ENCODE results near the gene BMP2K.
"Not testable (repeated sequence)": the region's sequence is repeated elsewhere in the genome, so short reads cannot be mapped to it uniquely, and the experiment has no call there.

Gene BMP2K

DNA sequence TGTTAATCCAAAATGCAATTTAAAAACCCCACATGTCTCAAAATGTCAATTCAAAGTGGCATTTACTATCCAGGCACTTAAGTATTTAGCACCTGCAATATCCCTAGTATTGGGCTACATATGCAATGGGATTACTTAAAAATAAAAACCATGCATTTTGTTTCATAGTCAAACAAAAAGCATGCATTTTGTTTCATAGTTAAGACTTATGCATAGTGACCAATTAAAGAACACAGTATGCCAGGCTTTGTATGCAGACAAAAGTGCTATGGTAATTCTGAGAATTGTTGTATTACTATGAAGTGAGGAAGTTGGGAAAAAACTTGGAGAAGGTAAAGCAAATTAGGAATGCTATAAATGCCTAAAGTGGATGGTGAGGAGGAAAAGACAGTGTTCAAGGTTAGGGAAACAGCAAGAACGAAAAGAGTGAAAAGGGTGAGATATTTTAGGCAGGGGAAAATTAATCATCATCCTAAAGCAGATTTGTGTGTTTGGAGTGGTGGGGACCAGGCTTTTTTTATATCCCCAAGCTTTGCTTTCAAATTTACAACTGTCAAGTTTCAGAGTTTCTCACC, 10.6 kb upstream of the BMP2K start:
- no peak for DNase-seq

DNA sequence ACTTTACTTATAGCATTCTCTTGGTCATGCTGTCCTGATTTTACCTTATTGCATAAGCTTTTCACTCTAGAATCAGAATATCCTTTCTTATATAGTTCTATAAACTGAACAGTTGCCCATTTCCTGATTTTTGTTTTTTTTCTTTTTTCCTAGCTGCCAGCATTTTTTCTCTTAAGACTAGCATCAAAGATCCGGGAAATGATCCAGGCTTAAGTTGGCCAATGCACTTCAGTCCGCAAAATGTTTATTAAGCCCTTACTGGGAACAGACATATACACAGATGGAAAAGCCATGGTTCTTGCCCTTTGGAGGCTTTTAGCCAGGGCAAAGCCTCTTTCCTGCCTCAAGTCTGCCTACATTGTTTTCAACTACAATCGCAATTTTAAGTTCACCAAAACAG, 10.1 kb upstream of the BMP2K start:
- peak; percentile 74 for DNase-seq

DNA sequence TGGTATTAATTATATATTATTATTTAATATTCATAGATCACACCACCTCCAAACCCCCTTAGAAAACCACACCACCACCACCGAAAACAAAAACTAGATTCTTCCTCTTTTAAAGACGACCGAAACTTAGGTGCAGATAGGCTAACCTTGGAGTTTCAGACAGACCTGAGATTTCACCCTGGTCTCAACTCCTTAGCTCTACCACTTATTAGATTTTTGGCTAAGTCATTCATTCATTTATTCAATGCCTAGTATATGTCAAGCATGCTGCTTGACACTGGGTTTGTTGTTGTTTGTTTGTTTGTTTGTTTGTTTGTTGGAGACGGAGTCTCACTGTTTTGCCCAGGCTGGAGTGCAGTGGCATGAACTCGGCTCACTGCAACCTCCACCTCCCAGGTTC, 9.5 kb upstream of the BMP2K start:
- DNase-seq: no peak

DNA sequence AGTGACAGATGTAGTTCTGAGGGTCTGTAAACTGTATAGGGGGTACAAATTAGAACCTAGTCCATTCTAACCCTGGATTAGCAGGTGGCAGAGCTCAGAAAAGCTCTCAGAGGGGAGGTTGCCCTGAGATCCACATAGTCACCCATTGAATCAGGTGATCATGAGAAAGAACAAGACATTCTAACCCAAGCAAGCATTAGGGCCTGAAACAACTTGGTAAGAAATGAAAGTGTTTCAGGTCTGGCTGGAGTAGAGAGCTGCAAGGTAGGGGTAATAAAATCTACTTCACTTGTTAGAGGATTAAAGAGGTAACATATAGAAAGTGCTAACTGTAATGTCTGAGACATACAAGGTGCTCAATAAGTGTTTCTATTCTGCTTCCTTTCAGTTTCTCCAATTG, 8.8 kb upstream of the BMP2K start:
- no peak for DNase-seq

DNA sequence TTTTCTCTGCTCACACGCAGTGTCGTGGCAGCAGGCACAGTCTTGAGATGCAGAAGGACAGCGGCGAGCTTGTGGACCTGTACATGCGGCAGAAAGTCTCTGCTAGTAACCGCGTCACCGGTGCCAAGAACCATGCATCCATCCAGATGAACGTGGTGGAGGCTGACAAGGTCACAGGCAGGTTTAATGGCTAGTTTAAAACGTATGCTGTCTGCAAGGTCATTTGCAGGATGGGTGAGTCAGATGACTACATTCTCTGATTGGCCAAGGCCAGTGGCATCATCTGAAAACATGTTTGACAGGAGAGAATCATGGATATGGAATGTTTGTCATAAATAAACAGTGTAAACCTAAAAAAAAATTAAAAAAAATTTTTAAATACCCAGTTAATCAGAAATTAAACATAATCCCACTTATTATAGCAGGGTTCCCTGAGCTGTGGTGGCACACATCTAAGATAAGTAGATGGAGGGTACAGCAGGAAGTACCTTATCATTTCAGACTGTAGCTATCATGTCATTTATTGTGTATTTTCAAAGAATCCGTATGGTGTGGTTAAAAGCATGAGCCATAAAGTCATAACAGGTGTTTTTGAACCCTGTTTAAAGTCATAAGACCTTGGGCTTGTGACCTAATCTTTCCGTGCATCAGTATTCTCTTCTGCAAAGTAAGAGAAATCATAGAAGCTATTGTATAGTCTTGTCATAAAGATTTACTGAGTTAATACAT, 7.5 kb upstream of the BMP2K start:
- peak; percentile 36 for DNase-seq

DNA sequence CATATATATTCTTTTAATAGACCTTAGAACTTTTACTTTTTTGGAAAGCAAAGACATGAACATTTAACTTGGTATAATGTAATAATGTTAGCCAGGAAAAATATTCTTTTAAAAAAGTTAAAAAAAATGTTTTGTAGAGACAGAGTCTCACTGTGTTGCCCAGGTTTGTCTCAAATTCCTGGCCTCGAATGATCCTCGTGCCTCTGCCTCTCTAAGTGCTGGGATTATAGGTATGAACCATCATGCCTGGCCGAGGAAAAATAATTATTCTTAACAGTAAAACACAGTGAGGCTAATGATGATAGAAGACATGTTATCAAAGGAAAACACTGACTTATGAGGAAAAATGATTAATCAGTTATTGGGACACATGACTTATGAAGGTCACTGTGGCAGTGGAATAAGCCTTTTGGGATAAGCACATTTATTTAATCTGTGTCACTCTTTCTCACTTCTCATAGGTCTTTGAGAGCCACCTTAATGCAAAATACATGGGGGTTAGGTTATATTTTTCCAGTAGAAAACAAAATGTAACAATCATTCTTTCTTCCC, 6.0 kb upstream of the BMP2K start:
- DNase-seq: no peak

DNA sequence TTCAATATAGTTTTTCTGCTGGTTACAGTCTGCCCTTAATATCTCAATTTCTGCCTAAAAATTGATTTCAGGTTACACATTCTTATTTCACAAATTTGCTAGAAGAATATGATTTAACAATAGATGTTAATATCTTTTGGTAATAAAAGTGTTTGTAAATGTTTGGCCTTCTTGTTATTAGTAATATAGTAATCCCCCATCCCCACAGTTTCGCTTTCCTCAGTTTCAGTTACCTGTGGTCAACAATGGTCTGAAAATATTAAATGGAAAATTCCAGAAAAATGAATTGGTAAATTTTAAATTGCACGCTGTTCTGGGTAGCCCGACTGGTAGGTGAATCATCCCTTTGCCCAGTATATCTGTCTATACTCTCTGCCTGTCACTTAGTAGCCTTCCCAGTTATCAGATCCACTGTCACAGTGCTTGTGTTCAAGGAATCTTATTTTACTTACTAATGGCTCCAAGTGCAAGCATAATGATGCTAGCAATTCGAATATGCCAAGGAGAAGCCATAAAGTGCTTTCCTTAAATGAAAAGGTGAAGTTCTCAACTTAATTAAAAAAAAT, 3.5 kb upstream of the BMP2K start:
- DNase-seq: no peak

DNA sequence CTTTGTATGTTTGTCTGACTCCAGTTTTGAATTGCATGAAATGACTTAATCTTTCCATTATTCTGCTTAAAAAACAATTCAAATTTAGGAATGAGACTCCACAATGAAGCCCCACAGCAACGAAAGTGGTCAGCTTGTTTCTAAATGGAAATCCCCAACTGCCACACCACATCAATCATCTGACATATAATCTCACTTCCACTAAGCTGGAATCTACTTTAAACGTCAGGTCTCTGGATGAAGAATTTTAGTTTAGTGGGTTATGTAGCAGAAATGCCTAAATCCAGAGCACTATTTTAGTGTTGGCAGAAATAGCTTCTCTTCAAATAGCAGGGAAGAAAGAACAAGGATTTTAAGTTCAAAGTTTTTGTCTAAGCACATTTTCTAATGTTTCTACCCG, 1.7 kb upstream of the BMP2K start:
- DNase-seq: no peak

DNA sequence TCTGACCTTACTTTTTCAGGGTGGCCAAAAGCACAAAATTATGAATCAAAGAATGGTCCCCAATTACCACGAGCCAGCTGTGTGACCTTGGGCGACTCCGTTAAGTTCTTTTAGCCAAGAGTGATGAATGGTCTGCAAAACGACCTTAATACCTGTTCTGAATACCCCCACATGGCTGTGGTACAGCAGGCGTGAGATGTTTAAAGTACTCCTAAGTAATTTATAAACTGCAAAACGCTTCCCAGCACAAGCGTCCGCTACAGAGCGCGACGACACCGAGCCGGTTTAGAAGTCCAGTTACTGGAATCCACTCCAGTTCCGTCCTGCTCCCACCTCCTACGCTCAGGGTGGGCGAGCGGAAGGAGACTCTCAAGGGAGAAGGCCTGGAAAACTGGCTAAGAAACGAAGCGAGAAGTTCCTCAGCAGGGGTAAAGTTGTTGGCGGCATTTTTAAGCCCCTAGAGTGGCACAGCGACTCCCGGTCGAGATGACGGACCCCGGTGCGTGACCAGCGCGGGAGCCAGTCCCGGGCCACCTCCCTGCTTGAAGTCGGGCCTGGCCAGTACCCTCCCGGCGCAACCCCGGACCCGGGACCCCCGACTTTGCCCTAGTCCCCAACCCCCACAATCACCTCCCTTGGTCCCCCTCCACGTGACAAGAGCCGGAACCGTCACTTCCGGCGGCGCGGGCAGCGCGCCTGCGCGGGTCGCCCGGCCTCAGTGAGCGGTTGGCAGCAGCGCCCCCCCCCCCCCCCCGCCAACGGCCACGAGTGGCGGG, 659 bp upstream of the BMP2K start:
- peak; percentile 82 for DNase-seq

DNA sequence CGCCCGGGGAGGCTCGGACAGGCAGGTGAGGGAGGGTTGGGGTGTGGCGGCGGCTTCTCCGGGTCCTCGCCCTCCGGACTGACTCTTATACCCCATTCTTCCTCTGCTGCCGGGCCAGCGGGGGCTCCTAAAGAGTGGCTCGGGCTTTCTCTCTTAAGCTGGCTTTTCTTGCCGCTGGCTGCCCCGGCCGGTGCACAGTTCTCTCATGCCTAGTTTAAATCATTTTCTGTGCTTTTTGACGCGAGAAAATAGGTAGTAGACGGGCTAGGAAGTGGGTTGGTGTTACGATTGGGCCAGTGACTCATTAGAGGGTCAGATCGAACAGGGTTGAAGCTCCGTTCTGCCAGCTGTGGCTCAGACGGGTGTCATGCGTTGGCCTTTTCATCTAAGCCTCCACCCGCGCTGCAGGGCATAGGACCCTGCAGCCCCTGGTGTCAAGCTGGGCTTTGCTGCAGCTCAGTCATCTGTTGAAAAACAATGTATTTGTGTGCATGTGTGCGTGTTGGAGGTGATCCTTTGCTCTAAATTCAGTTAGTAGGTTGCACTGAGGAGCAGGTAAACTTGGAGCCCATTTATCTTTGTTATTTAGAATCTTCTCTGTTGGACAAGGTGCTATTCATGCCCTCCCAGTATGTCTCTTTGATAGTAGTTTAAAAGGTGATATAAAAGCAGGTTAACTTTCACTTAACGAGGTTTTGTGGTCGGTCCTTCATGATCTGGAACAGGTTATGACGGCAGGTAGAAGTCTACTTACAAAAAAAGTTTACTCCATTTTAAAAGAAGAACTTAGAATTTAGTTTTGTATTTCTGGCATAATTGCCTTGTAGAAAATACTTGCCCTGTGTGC, 802 bp downstream of the BMP2K start:
- peak; percentile 39 for DNase-seq

DNA sequence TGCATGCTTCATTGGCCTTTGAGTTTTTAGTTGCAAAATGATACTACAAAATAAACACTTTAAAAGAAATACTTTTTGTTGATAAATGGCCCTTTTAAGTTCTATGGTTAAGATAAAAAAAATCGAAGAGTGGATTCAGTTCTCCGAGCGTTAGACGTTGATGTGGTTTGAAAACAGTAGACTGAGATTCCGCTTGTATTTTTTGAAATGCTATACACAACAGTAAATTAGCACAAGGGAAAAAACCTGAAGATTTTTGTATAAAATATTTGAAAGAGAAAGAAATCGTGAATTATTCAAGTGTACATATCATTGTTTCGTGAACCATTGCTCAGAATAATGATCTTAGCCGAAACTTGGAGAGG, 1.4 kb downstream of the BMP2K start:
- DNase-seq: no peak

DNA sequence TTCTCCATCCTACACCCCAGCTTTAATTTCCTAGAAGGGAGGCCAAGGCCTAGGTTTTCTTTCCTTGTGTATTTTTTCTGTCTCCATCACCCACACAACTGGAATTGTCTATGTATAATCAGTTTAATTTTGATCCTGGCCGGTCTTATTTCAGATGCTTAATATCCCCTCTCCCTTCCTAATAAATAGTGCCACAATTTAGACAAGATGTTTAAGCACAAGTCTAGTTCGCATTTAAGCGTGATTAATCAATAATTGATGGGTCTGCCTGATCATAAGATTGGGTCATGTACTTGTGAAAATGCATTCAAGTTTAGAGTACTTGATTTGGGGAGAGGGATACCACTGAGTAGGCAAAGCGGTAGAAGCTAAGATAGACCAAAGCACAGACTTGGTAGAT, 2.4 kb downstream of the BMP2K start:
- DNase-seq: no peak

DNA sequence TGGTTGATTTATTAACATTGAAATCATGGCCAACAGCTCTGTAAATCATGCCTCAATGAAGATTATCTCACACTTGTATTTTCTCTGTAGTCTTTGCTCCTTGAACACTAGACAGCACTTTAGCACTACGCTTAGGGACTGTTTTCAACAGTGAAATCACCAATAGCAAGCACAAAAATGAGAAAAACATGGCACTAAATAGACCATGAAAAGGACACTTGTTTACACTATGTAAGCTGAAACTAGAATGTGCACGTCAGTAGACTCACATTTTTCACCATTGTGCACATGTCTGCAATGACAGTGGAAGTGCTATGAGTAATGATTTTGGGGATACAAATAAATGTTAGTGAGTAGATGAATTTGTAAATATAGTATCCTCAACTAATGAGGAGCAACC, 3.1 kb downstream of the BMP2K start:
- DNase-seq: no peak

DNA sequence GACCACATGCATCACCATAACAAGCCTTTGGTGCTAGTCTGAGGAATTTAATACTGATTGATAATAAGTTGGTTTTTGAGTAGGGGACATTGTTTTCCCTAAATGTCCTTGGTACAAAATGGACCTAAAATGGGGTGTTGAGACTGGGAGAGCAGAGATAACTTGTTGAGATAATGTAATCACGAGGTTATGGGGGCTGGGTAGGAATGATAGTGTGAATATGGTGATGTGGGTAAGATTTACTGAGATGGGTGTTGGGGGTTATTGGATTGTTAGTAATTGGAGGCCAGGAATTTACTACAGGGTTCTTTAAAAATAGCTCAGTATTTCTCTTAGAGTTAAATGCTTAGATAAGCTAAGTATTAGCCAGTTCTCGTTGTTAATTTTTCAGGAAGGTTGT, 3.9 kb downstream of the BMP2K start:
- no peak for DNase-seq

DNA sequence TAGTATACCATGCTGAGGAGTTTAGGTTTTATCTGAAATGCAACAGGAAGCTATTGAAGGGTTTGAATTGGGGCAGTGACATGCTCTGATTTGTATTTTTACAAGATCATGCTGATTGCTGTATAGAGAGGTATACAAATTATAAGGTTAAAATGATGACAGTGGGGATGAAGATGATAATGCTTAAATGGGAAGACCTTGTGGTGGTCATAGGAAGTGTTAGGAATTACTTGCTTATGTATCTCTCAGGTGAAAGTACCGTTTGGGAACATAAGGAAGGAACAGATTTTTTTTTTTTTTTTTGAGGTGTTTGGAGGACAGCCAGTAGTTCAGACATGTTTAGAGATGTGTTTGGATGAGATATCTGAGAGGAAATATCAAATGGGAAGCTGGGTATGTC, 5.0 kb downstream of the BMP2K start:
- DNase-seq: no peak

DNA sequence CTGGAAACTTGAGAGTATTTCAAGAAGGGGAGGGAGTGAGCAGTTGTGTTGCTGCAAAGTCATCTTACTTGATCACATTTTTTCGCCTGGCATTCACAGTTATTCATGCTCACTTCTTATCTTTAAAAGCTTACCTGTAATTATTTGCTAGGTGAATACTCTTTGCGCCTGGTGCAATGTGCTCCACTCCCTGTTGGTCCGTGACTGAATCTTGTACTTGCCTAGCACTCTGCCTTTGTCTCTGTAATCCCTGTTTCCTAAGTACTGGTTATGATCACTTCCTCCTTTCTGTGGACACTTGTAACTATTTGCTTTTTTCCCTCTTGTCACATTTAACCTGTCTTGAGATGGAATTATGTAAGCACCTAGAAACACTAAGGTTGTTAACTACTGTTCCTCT, 5.8 kb downstream of the BMP2K start:
- no peak for DNase-seq

DNA sequence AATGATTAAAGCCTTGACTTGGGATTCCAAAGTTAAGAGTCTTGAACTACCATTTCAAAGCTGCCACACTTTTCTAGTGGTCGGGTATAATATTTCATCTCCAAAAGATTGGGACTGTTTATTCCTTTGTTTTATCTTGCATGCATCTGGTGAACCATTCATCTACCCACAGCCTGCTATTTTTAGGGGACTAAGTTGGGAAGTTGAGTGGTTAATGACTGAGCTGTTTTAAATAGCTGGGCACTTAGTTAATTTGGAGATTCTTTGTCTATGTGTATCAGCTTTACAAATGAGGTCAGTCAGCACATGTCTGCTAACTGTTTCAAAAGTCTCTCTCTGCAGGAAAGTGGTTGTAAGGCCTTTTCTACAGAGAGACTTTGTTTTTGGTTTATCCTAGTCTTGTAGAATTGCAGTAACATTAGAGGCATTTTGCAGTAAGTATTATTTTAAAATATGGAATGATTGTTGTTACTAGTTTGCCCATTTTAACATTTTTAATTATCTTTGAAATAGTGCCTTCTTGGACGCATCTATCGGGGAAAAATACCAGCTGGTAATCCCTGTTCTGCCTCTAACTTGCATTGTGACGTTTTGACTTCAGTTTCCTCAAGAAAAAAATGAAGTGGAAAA, 8.2 kb downstream of the BMP2K start:
- DNase-seq: peak; percentile 85

DNA sequence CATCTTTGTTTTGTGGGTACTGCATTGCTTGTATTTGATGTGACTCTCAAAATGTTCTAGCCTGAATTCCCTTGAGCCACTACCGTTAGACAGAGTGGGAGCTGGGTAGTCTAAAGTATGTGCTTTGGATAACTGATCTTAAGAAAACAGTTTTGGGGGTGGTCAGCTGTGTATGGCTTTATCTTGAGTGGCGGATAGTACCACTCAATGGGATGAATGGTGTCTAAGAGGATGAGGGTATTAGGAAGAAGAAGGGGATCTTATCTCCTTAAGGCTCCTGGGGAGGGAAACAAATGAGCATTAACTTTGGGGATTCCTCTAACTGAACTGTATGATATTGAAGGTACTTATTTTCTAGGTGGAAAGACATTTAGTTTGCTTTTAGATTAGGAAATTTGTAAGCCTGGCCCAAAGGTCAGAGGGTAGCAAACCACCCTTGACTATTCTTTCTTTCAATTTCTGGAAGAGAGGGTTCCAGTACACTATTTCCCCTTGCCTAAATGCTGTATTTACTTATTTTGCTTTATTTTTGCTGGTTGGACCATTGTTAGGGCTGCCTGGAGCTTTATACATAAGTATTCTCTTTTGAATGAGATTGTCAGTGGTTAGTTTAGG, 11.3 kb downstream of the BMP2K start:
- no peak for DNase-seq

DNA sequence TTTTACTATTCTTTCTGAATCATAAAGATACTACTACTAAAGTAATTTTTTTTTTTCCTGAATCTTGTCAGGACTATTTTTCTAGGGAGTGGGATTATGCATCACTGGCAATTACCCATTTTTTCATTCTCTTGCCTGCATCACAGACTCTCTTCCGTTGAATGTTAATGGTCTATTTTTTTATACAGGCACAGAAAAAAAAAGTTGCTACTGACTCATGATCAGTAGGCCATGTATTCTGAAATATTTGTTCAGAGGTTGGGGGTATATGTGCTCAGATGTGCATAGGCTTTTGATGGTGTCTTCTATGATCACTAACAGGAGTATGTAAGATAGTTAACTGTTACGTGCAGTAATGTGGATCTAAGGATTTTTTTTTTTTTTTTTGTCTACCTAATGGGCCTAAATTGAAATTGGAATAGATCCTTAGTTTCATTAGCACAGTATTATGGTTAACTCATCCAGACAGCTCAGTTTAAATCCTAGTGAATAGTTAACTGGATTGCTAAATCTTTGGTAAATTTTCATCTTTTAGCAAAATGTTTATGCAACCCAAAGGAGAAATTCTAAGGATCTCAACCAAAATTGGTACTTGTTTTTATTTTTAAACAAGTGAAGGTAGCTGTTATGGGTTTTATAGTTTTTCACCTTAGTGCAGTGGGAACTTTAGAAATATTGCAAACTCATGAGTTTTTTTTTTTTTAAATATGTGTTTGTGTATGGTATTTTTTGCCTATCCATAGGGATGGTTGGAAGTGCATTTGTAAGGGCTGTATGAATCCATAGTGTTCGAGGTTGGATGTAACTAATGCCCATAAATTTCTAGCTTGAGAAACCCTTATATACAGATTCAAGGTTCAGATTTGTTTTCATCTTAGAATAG, 12.1 kb downstream of the BMP2K start:
- no peak for DNase-seq

DNA sequence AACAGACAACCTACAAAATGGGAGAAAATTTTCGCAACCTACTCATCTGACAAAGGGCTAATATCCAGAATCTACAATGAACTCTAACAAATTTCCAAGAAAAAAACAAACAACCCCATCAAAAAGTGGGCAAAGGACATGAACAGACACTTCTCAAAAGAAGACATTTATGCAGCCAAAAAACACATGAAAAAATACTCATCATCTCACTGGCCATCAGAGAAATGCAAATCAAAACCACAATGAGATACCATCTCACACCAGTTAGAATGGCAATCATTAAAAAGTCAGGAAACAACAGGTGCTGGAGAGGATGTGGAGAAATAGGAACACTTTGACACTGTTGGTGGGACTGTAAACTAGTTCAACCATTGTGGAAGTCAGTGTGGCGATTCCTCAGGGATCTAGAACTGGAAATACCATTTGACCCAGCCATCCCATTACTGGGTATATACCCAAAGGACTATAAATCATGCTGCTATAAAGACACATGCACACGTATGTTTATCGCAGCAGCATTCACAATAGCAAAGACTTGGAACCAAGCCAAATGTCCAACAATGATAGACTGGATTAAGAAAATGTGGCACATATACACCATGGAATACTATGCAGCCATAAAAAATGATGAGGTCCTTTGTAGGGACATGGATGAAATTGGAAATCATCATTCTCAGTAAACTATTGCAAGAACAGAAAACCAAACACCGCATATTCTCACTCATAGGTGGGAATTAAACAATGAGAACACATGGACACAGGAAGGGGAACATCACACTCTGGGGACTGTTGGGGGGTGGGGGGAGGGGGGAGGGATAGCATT, 19.7 kb downstream of the BMP2K start:
- not testable (repeated sequence) for DNase-seq
